Subcutaneous abdominal adipose tissue (tissue), 5 donors: ENCODE measurements around the gene MOB1B.
"Not testable (repeated sequence)": the region's sequence is repeated elsewhere in the genome, so short reads cannot be mapped to it uniquely, and the experiment has no call there.

Experiments used
- H3K27ac ChIP-seq: one replicate; pipeline ENCODE4 v1.7.0; 2013; ENCODE audit warnings: low read depth, mild to moderate bottlenecking, inconsistent platforms, low read length, moderate library complexity
- H3K27me3 ChIP-seq, 5 donors: one replicate each; pipeline ENCODE4 v1.7.0; 2013; ENCODE audit warnings: low read length in 5 of 5, inconsistent platforms in 1 of 5; ENCODE audit not compliant: control insufficient read depth in 5 of 5, insufficient read depth in 4 of 5
- H3K36me3 ChIP-seq, 5 donors: one replicate each; pipeline ENCODE4 v1.7.0; 2013; ENCODE audit warnings: low read length in 5 of 5; ENCODE audit not compliant: control insufficient read depth in 5 of 5, insufficient read depth in 5 of 5
- H3K4me1 ChIP-seq, 5 donors: one replicate each; pipeline ENCODE4 v1.7.0; 2013; ENCODE audit warnings: low read length in 5 of 5, mild to moderate bottlenecking in 3 of 5, moderate library complexity in 1 of 5; ENCODE audit not compliant: control insufficient read depth in 5 of 5, insufficient read depth in 5 of 5
- H3K4me3 ChIP-seq, 5 donors: one replicate each; pipeline ENCODE4 v1.7.0; 2013; ENCODE audit warnings: low read length in 5 of 5, low read depth in 1 of 5
- H3K9ac ChIP-seq, 5 donors: one replicate each; pipeline ENCODE4 v1.7.0; 2013; ENCODE audit warnings: low read length in 5 of 5, mild to moderate bottlenecking in 4 of 5, moderate library complexity in 3 of 5
- H3K9me3 ChIP-seq, 5 donors: one replicate each; pipeline ENCODE4 v1.7.0; 2013; ENCODE audit warnings: low read length in 5 of 5; ENCODE audit not compliant: control insufficient read depth in 5 of 5
- donor health status: healthy.
- donor health status: healthy.
- donor health status: healthy.
- donor health status: healthy.
- donor health status: healthy.

Gene MOB1B

GRCh38 chr4:71004281-71004851, 102.2 kb downstream of the MOB1B start:
- H3K4me1 ChIP-seq = peaks cover 0 to 3% (median 0%) of the 10 kb centered on the region in 5 donors
- H3K9ac ChIP-seq = no peak overlapping the region
- H3K36me3 ChIP-seq = no peaks in the 10 kb centered on the region
- H3K27ac ChIP-seq = no peak overlapping the region
- H3K27me3 ChIP-seq = no peaks in the 10 kb centered on the region
- H3K4me3 ChIP-seq = no peak overlapping the region
- H3K9me3 ChIP-seq = no peaks in the 10 kb centered on the region

GRCh38 chr4:71005025-71005424, 102.9 kb downstream of the MOB1B start:
- H3K4me3 ChIP-seq, H3K27me3 ChIP-seq, H3K36me3 ChIP-seq, H3K4me1 ChIP-seq, H3K9ac ChIP-seq, H3K9me3 ChIP-seq, H3K27ac ChIP-seq: not testable (repeated sequence)

- no peaks in the 10 kb centered on the region for H3K36me3 ChIP-seq
- H3K27ac ChIP-seq = no peak overlapping the region
- H3K9ac ChIP-seq = no peak overlapping the region
- H3K9me3 ChIP-seq = no peaks in the 10 kb centered on the region
- no peak overlapping the region for H3K4me3 ChIP-seq
- peaks cover 0 to 3% (median 0%) of the 10 kb centered on the region in 5 donors for H3K4me1 ChIP-seq
- H3K27me3 ChIP-seq = no peaks in the 10 kb centered on the region
These were observed 104.2 kb downstream of the MOB1B start for GRCh38 chr4:71006203-71006907.

- no peaks in the 10 kb centered on the region for H3K27me3 ChIP-seq
- no peak overlapping the region for H3K4me3 ChIP-seq
- H3K27ac ChIP-seq = no peak overlapping the region
- no peaks in the 10 kb centered on the region for H3K9me3 ChIP-seq
- H3K4me1 ChIP-seq = peaks cover 0 to 3% (median 0%) of the 10 kb centered on the region in 5 donors
- H3K9ac ChIP-seq = no peak overlapping the region
- no peaks in the 10 kb centered on the region for H3K36me3 ChIP-seq
These were observed 106.0 kb downstream of the MOB1B start for GRCh38 chr4:71008196-71008595.

GRCh38 chr4:71009086-71009485, 106.9 kb downstream of the MOB1B start:
- Histone ChIP-seq H3K9me3 (no peaks in the 10 kb centered on the region), H3K9ac (no peak overlapping the region), H3K4me1 (peaks cover 0 to 3% (median 0%) of the 10 kb centered on the region in 5 donors), H3K27me3 (no peaks in the 10 kb centered on the region), H3K36me3 (no peaks in the 10 kb centered on the region), H3K27ac (no peak overlapping the region), H3K4me3 (no peak overlapping the region)

GRCh38 chr4:71009890-71010588, 107.9 kb downstream of the MOB1B start:
- no peaks in the 10 kb centered on the region for H3K4me1 ChIP-seq
- H3K4me3 ChIP-seq = no peak overlapping the region
- no peak overlapping the region for H3K27ac ChIP-seq
- no peaks in the 10 kb centered on the region for H3K27me3 ChIP-seq
- H3K36me3 ChIP-seq = no peaks in the 10 kb centered on the region
- H3K9me3 ChIP-seq = no peaks in the 10 kb centered on the region
- no peak overlapping the region for H3K9ac ChIP-seq

- H3K27me3 ChIP-seq = no peaks in the 10 kb centered on the region
- H3K4me3 ChIP-seq = no peak overlapping the region
- no peaks in the 10 kb centered on the region for H3K9me3 ChIP-seq
- H3K36me3 ChIP-seq = no peaks in the 10 kb centered on the region
- H3K9ac ChIP-seq = no peak overlapping the region
- no peak overlapping the region for H3K27ac ChIP-seq
- H3K4me1 ChIP-seq = no peaks in the 10 kb centered on the region
These were observed 109.3 kb downstream of the MOB1B start for GRCh38 chr4:71011451-71011850.

GRCh38 chr4:71017391-71017790, 115.2 kb downstream of the MOB1B start:
- H3K4me3 ChIP-seq, H3K9me3 ChIP-seq, H3K36me3 ChIP-seq, H3K9ac ChIP-seq, H3K27me3 ChIP-seq, H3K4me1 ChIP-seq, H3K27ac ChIP-seq: not testable (repeated sequence)

GRCh38 chr4:71020611-71021010, 118.4 kb downstream of the MOB1B start:
- Histone ChIP-seq H3K9ac (no peak overlapping the region), H3K36me3 (peaks cover 0 to 4% (median 0%) of the 10 kb centered on the region in 5 donors), H3K27me3 (no peaks in the 10 kb centered on the region), H3K9me3 (no peaks in the 10 kb centered on the region), H3K4me1 (no peaks in the 10 kb centered on the region), H3K27ac (no peak overlapping the region), H3K4me3 (no peak overlapping the region)

- H3K36me3 ChIP-seq = peaks cover 0 to 10% (median 3%) of the 10 kb centered on the region in 5 donors
- H3K9me3 ChIP-seq = no peaks in the 10 kb centered on the region
- H3K27me3 ChIP-seq = no peaks in the 10 kb centered on the region
- H3K4me3 ChIP-seq = no peak overlapping the region
- peaks cover 0 to 6% (median 4%) of the 10 kb centered on the region in 5 donors for H3K4me1 ChIP-seq
- no peak overlapping the region for H3K9ac ChIP-seq
- H3K27ac ChIP-seq = no peak overlapping the region
These were observed 123.5 kb downstream of the MOB1B start for GRCh38 chr4:71025654-71026053.
